ENCODE measurements around the gene BSCL2. TPM values are rescaled to one million over a fixed set of nuclear protein-coding genes. Genes with fewer than 3 reads are reported as not detected.
A peak's percentile ranks its signal among the peaks of the same experiment; 100 is the strongest.
"Not testable (repeated sequence)": the region's sequence is repeated elsewhere in the genome, so short reads cannot be mapped to it uniquely, and the experiment has no call there.

The BSCL2 gene
- total RNA-seq, 2 donors from 2014 or later: 44.6 to 248 TPM

DNA sequence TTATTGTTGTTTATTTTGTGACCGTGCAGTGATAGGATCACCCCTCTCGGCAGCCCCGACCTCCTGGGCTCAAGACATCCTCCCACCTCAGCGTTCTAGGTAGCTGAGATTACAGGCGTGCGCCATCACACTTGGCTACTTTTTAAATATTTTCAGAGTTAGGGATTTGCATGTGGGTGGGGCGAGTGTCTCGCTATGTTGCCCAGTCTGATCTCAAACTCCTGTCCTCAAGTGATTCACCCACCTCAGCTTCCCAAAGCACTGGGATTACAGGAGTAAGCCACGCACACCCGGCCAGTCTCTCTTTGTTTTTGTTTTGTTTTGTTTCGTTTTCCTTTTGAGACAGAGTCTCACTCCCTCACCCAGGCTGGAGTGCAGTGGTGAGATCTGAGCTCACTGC lies 52.9 kb downstream of the BSCL2 start:
- H3K4me1 ChIP-seq: peaks cover 14% of the 10 kb centered on the region
- no peaks in the 10 kb centered on the region for H3K9me3 ChIP-seq
- no peak overlapping the region for H3K4me3 ChIP-seq
- H3K27ac ChIP-seq: no peak overlapping the region
- H3K27me3 ChIP-seq: no peaks in the 10 kb centered on the region
- no peak for DNase-seq
- WGBS, 2 donors: 84 to 85% methylated on average over 11 of the region's 11 CpGs
- TF ChIP-seq, protein P1, sequence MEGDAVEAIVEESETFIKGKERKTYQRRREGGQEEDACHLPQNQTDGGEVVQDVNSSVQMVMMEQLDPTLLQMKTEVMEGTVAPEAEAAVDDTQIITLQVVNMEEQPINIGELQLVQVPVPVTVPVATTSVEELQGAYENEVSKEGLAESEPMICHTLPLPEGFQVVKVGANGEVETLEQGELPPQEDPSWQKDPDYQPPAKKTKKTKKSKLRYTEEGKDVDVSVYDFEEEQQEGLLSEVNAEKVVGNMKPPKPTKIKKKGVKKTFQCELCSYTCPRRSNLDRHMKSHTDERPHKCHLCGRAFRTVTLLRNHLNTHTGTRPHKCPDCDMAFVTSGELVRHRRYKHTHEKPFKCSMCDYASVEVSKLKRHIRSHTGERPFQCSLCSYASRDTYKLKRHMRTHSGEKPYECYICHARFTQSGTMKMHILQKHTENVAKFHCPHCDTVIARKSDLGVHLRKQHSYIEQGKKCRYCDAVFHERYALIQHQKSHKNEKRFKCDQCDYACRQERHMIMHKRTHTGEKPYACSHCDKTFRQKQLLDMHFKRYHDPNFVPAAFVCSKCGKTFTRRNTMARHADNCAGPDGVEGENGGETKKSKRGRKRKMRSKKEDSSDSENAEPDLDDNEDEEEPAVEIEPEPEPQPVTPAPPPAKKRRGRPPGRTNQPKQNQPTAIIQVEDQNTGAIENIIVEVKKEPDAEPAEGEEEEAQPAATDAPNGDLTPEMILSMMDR (IDR thresholded peaks at IDR 0.05): no peak
- TF ChIP-seq POLR2A (IDR thresholded peaks at IDR 0.05): no peak
- peaks cover 0 to under 1% of the 10 kb centered on the region in 2 donors for H3K36me3 ChIP-seq (replicated peaks in 1 of 2; ENCODE audit: insufficient read depth in 1 of 2, low read depth in 2 of 2)
- intact Hi-C loops (cut with DNase I): no loop called here
- ATAC-seq: no peak

DNA sequence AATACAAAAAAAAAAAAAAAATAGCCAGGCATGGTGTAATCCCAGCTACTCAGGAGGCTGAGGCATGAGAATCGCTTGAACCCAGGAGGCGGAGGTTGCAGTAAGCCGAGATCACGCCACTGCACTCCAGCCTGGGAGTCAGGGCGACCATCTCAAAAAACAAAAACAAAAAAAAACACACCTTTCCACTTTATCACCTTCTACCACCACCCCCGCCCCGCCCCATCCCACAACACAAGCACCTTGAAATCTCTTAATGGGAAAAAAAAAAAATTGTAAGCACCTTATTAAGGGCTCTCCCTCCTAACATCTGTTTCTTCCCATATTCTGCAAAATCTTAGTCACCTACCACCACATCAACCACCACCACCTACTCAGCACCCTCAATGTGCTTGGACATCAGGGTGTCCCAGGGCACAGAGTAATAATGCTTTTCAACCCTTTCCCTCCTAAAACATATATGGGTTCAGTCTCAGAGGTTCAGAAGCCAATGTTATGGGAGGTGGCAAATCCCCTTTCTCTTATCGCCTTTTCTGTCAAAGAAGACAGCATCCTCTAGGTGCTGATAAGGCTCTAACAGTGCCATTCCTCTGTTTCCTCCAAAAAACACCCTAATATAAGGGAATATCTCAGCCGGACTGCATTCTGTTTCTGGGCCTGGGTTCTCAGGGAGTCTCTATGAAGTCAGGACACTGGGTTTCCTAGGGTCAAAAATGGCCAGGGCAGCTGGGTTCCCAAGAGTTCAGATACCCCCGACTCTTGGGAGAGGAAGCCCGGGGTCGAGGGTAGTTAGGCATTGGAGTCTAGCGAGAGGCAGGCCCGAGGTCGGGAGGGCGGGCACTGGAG lies 54.8 kb downstream of the BSCL2 start:
- H3K9me3 ChIP-seq: no peaks in the 10 kb centered on the region
- intact Hi-C loops (cut with DNase I): no loop called here
- peak overlapping the region; percentile 70 to 73 for H3K4me3 ChIP-seq
- H3K4me1 ChIP-seq: peaks cover 25% of the 10 kb centered on the region
- TF ChIP-seq, protein P1 (IDR thresholded peaks at IDR 0.05): no peak
- no peak for TF ChIP-seq POLR2A (IDR thresholded peaks at IDR 0.05)
- peak overlapping the region; percentile 71 to 93 (median 86) for H3K27ac ChIP-seq
- WGBS, 2 donors: 26 to 40% methylated on average over 13 to 16 of the region's 16 CpGs
- no peaks in the 10 kb centered on the region for H3K27me3 ChIP-seq
- H3K36me3 ChIP-seq (replicated peaks in 1 of 2; ENCODE audit: insufficient read depth in 1 of 2, low read depth in 2 of 2): peaks cover 0 to 7% of the 10 kb centered on the region in 2 donors
- no peak for ATAC-seq
- no peak for DNase-seq

DNA sequence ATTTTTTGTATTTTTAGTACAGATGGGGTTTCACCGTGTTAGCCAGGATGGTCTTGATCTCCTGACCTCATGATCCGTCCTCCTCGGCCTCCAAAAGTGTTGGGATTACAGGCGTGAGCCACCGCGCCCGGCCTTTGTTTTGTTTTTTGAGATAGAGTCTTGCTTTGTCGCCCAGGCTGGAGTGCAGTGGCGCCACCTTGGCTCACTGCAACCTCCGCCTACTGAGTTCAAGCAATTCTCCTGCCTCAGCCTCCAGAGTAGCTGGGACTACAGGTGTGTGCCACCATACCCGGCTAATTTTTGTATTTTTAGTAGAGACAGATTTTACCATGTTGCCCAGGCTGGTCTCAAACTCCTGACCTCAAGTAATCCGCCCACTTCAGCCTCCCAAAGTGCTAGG lies 56.9 kb downstream of the BSCL2 start:
- intact Hi-C loops (cut with DNase I); ATAC-seq; H3K27me3 ChIP-seq; H3K36me3 ChIP-seq (replicated peaks in 1 of 2; ENCODE audit: insufficient read depth in 1 of 2, low read depth in 2 of 2); DNase-seq; H3K9me3 ChIP-seq; H3K4me3 ChIP-seq; H3K27ac ChIP-seq: not testable (repeated sequence)
- 89 to 90% methylated on average over 12 of the region's 12 CpGs for WGBS, 2 donors
- peaks cover 38% of the 10 kb centered on the region for H3K4me1 ChIP-seq

DNA sequence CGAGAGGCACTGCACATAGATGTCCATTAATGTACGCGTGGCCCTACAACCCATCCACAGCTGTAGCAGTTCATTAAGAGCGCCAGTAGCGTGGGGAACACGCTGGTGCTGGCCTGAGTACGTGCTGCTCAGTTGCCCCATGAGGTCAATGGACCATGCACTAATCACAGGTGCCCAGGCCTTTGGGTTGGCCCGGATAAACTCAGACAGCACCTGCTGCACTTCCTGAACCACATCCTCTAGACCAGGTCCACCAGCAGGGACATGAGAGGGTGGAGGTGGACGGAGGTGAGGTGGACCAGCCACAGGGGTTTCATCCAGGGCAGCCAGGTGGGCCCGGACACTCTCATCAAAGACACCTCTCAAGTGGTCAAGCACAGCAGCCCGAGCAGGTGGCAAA lies 57.7 kb downstream of the BSCL2 start:
- WGBS, 2 donors: 87 to 88% methylated on average over 11 of the region's 11 CpGs
- Histone ChIP-seq H3K4me3 (no peak overlapping the region), H3K9me3 (no peaks in the 10 kb centered on the region), H3K4me1 (peaks cover 46% of the 10 kb centered on the region), H3K27ac (no peak overlapping the region), H3K27me3 (no peaks in the 10 kb centered on the region), H3K36me3 (replicated peaks in 1 of 2; ENCODE audit: insufficient read depth in 1 of 2, low read depth in 2 of 2) (peaks cover 0 to 7% of the 10 kb centered on the region in 2 donors)
- no peak for TF ChIP-seq POLR2A (IDR thresholded peaks at IDR 0.05)
- TF ChIP-seq, protein P1 (IDR thresholded peaks at IDR 0.05): no peak
- DNase-seq (no peak), ATAC-seq (no peak)
- intact Hi-C loops (cut with DNase I): no loop called here

DNA sequence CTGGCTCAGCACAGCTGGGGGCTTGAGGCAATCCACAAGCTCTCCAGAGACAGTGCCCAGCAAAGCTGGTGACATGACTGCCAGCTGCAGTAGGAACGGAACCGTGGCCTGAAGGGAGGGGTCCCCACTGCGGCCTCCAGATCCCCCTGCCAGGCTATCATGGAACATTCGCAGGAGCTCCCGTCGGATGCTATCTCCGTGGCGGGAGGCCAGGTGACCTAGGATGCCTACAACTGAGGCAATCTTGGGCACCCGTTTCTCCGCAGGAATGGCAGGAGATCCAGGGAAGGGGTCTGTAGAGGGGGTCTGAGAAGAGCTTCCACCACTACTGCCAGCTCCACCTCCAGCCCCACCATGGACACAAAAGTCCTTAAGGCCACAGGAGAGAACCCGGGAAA lies 58.3 kb downstream of the BSCL2 start:
- no peak overlapping the region for H3K27ac ChIP-seq
- no peaks in the 10 kb centered on the region for H3K9me3 ChIP-seq
- no peaks in the 10 kb centered on the region for H3K27me3 ChIP-seq
- H3K4me1 ChIP-seq: peaks cover 48% of the 10 kb centered on the region
- H3K4me3 ChIP-seq: no peak overlapping the region
- H3K36me3 ChIP-seq (replicated peaks in 1 of 2; ENCODE audit: insufficient read depth in 1 of 2, low read depth in 2 of 2): peaks cover 0 to 7% of the 10 kb centered on the region in 2 donors
- no peak for ATAC-seq
- WGBS, 2 donors: 90 to 100% methylated on average over 1 to 11 of the region's 11 CpGs
- peak in 1 of 4 donors; percentile 11 for DNase-seq
- TF ChIP-seq, protein P1 (IDR thresholded peaks at IDR 0.05): no peak
- TF ChIP-seq POLR2A (IDR thresholded peaks at IDR 0.05): no peak
- intact Hi-C loops (cut with DNase I): no loop called here

Measured in body of pancreas (tissue), 4 donors.